Stimulated activated CD4-positive, alpha-beta T cell treated with anti-CD3 and anti-CD28 coated beads, Interleukin-12 subunit alpha, Interleukin-12 subunit beta, amount 100 ng/mL, for 24 hours (primary cell): Measurements from ENCODE around the gene TMEM52B.
"Not testable (repeated sequence)": the region's sequence is repeated elsewhere in the genome, so short reads cannot be mapped to it uniquely, and the experiment has no call there.

Experiments
- DNase-seq, 2 experiments: peaks; one replicate each; pipeline ENCODE4 v3.0.0-alpha.2; 2020; ENCODE audit warnings: low read depth in 2 of 2

The TMEM52B gene

DNA sequence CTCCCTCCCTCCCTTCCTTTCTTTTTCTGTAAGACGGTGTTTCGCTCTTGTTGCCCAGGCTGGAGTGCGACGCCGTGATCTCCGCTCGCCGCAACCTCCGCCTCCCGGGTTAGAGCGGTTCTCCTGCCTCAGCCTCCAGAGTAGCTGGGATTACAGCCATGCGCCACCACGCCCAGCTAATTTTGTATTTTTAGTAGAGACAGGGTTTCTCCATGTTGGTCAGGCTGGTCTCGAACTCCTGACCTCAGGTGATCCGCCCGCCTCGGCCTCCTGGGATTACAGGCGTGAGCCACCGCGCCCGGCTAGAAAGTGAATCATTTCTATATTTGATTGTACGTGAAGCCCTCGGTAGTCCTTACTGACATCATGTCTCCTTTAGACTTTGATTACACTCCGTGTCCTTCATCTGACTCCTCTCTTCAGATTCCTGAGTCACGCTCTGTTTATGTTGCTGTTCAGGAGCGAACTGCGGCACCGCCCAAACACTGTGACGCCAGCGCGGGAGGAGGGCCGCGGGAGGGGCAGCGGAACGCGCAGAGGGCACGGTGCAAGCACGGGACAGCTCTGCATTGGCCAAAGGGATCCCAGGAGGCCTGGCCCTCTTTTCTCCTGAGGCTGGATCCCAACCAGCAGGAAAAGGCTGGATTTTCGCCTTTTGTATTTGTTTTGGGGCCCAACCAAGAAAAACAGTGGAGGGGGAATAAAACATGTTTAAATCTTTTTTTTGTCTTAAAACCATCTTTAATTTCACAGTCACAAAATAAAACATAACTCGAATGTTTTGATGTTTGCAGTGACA, 33.3 kb downstream of the TMEM52B start:
- DNase-seq: peak; percentile 74 to 76

- DNase-seq: peak; percentile 37 to 61
These were observed 33.9 kb downstream of the TMEM52B start, which contains the start of gene GABARAPL1 for GRCh38 chr12:10212739-10213131. Gene GABARAPL1 (plus strand): TSS chr12:10212877. CDS start chr12:10213130, 253 bp downstream.

GRCh38 chr12:10213168-10214135, 34.6 kb downstream of the TMEM52B start:
- DNase-seq: peak; percentile 52 to 63

DNA sequence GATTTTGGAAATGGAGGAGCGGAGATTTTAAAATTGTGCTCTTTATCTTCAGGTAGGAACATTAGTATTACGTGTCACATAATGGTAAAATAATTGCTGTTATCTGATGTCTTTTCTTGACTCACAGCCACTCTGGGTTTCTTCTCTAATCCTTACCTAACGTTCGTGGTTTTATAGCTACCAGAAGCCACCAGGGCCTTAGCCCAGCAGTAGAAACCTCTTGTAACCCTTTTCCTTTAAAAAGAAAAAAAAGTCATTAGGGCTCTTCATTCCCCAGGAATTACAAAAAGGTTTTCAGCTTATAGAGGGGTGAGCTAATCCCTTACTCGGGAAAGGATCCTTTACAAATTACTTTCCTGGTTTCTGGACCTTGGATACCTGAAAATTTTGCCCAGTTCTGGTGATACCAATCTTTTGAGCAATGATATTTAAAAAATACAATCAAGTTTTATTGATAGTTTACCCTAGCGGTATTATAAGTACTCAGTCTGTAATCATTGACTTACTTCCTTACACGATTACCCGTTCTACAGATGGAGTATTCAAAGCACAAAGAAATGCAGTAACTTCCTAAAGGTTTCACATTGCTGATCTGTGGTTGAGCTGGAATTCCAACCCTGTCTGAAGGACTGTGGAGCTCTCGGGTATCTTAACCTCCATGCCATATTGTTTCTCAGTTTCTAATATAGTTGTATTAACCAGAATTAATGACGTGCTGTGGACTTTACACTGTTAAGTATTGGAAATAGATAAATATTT, 35.5 kb downstream of the TMEM52B start:
- DNase-seq: no peak

DNA sequence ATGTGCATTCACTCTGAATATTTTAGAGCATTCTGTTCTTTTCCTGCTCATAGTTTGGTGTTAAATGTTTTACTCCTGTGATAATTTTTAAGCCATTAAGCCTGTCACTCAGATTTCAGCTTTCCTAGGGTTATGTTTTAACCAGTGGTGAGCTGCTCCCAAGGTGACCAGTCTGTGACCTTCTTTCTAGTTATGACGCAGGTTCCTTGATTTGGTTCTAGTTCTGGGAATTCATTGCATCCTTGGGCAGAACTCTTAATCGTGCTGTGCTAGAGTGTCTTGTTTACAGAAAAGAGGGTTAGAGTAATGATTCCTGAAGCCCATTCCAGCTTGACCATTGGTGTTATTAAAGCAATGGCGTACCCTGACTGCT, 36.0 kb downstream of the TMEM52B start:
- no peak for DNase-seq

- DNase-seq: no peak
These were observed 36.6 kb downstream of the TMEM52B start for GRCh38 chr12:10215436-10215835.

- not testable (repeated sequence) for DNase-seq
These were observed 37.1 kb downstream of the TMEM52B start for GRCh38 chr12:10215946-10216345.

- DNase-seq: no peak
These were observed 39.2 kb downstream of the TMEM52B start for GRCh38 chr12:10218021-10218420.

- no peak for DNase-seq
These were observed 41.7 kb downstream of the TMEM52B start for GRCh38 chr12:10220398-10221077.

- no peak for DNase-seq
These were observed 43.0 kb downstream of the TMEM52B start for GRCh38 chr12:10221846-10222245.

- DNase-seq: no peak
These were observed 44.4 kb downstream of the TMEM52B start for GRCh38 chr12:10223208-10223607.

DNA sequence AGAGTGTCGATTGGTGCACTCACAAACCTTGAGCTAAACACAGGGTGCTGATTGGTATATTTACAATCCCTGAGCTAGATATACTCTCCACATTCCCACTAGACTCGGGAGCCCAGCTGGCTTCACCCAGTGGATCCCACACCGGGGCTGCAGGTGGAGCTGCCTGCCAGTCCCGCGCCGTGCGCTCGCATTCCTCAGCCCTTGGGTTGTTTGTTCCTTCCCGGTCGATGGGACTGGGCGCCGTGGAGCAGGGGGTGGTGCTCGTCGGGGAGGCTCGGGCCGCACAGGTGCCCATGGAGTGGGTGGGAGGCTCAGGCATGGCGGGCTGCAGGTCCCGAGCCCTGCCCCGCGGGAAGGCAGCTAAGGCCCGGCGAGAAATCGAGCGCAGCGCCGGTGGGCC, 46.6 kb downstream of the TMEM52B start:
- DNase-seq: not testable (repeated sequence)

DNA sequence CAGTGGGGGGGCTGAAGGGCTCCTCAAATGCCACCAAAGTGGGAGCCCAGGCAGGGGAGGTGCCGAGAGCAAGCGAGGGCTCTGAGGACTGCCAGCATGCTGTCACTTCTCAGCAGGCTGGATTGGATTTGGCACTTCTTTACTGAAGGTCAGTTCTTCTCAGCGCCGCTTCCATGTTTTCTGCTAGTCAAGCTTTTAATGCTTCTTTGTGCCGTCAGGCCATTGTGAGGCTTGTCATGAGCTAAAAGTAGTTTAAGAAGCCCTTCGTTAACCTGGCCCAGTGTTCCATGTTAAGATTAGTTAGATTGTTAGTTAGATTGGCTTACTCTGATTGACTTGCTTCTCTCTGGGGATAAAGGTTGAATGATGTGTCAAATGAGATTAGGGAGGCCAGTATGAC, 47.3 kb downstream of the TMEM52B start:
- no peak for DNase-seq

DNA sequence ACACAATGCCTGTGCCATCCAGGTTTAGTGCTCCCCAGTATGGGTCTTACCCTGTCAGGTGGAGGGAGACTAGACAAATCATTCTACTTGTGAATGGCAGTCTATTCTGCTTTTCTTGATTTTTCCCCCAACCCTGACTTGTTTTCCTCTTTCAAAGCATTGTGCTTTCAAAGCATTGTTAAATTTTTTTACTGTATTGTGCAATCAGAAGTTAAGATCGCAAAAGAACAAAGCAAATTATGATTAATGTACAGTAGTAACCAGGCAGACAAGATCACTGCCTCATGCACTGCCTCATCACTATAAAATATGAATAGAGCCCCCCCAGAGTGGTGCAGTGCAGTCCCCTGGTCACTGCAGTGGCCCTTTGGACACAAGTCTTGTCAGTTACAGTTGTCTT, 47.9 kb downstream of the TMEM52B start:
- DNase-seq: no peak

- DNase-seq: no peak
These were observed 48.8 kb downstream of the TMEM52B start for GRCh38 chr12:10227648-10228047.

DNA sequence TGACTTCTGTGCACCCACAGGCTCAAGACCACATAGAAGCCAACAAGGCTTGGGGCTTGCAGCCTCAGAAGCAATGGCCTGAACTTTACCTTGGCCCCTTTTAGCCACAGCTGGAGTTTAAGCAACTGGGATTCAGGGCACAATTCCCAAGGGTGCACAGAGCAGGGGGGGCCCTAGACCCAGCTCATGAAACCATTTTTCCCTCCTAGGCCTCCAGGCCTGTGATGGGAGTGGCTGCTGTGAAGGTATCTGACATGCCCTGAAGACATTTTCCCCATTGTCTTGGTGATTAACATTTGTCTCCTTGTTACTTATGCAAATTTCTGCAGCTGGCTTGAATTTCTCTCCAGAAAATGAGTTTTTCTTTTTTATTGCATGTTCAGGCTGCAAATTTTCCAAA, 55.7 kb downstream of the TMEM52B start:
- no peak for DNase-seq

- peak in 1 of 2 experiments; percentile 14 for DNase-seq
These were observed 57.2 kb downstream of the TMEM52B start for GRCh38 chr12:10235761-10236631.

GRCh38 chr12:10236720-10237119, 57.9 kb downstream of the TMEM52B start:
- DNase-seq: no peak

GRCh38 chr12:10238526-10238925, 59.7 kb downstream of the TMEM52B start:
- DNase-seq: no peak

- no peak for DNase-seq
These were observed 62.5 kb downstream of the TMEM52B start for GRCh38 chr12:10241290-10241689.
